HCEC 1CT (cell line): Measurements from ENCODE around the gene BHLHE40.

Source experiments
- DNase-seq: peaks from one replicate; pipeline ENCODE4 v3.0.0-alpha.2; 2017

The BHLHE40 gene

DNA sequence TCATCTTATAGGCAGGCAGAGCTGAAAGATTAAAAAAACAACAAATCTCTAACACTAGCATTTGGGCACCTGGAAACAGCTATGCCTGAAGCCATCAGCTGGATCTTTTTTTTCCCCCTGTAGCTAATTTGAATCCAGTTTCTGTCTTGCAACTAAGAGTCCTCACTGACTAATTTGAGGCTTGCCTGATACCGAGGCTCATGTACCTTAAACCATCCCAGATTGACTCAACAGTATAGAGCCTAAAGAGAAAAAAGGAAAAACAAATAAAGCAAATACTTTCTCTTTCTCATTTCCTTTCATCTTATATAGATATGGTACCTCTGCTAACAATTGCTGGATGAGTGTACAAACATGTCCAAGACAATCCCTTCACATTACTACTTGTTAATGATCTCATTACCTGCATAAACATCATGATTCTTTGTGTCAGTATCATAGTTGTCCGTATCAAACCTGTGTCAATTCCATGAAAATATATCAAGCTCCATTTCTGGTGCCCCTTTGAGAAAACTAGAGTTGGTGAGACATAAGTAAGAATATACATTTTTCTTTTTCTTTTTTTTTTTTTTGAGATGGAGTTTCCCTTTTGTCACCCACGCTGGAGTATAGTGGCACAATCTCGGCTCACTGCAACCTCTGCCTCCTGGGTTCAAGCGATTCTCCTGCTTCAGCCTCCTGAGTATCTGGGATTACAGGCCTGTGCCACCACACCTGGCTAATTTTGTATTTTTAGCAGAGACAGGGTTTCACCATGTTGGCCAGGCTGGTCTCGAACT lies 43.1 kb downstream of the BHLHE40 start:
- DNase-seq = peak; percentile 37

DNA sequence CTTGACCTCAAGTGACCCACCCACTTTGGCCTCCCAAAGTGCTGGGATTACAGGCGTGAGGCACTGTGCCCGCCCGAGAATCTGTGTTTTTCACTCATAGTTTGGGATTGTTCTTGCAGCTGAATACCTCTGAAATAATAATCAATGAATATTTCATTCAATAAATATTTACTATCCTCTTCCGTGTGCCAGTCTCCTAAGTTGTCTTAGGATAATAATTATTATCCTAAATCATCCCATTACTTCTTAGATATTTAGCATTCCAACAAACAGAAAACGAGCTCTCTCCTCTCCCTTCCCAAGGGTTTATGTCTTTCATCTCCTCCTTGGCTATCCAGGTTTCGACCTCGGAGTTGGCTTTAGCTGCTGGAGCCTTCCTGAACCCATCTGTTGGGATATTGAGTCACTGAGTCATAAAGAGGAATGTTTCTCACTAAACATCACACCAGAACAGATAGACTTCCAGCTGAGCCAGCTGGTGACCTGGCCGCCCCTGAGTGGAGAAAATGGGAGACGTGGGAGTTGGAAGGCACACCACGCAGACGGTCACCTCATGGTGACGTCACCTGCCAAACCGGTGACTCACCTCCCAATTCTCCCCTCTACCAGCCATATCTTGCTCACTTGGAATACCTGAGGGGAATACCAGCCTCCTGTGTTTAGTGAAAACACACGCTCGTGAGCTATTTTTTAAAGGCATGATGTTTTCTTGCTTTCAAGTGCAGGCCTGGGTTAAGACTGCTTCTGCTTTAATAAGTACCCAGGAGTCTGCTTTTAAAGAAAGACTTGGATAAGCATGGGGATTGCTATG lies 43.9 kb downstream of the BHLHE40 start:
- peak; percentile 99 for DNase-seq

DNA sequence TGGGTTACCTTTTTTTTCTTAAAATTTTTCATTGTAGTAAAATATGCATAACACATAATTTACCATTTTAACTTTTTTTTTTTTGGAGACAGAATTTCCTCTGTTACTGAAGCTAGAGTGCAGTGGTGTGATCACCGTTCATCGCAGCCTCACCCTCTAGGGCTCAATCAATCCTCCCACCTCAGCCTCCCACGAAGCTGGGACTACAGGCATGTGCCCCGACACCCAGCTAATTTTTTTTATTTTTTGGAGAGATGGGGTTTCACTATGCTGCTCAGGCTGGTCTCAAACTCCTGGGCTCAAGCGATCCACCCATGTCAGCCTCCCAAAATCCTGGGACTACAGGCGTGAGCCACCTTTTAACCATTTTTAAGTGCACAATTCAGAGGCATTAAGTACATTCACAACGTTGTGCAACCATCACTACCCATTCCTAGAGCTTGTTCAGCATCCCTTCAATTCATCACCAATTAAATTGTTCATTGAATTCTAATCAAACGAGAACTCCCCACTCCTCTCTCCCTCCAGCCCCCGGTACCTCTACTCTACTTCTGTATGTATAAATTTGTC lies 44.6 kb downstream of the BHLHE40 start:
- DNase-seq = no peak

DNA sequence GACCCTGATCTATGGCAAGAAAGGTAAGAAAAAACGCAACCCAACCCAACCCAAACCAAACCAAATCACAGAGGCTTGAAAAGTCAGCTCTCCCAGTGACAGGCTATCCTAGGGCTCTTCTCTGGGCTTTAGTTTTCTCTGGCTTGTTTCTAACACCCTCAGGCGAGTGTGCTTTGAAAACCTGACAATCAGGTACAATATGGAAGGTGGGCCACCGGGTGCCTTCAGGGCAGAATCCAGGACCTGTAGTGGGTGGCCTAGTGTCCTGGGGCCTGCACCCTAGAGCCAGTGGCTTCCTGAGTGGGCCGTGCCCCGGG lies 46.8 kb downstream of the BHLHE40 start:
- no peak for DNase-seq

DNA sequence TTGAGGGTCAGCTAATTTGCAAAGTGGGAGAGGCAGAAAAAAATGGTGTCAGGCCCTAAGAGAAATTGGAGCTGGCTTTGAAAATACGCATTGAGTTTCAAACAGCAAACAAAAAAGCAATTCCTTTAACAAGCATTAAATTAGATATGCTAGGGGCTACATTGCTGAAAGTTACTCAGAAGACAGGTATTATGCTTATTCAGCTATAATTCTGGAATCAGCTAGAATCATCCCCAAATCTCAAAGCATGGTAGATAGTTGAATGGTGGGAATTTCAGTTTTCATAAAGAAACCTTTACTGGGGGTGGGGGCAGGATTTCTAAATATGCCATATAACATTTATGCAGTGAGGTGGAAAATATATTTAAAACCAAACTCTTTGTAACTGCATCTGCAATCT lies 50.5 kb downstream of the BHLHE40 start:
- DNase-seq = no peak

DNA sequence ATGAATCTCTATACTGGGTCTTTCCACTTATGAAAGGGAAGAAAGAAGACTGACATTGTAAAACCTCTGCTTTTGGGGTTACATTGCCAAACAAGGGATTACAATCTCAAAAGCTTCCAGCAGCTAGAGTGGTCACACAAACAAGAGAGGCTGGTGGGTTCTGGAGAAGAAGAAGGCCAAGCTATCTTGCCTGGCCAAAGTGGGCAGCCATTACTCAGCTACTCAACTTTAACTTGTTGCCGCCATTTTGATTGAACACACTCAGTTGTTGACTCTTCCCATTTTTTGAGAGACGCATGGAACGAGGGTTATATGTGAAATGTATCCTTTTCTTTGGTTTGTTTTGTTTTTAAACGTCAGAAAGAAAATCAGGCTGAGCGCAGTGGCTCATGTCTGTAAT lies 50.9 kb downstream of the BHLHE40 start:
- DNase-seq = no peak

DNA sequence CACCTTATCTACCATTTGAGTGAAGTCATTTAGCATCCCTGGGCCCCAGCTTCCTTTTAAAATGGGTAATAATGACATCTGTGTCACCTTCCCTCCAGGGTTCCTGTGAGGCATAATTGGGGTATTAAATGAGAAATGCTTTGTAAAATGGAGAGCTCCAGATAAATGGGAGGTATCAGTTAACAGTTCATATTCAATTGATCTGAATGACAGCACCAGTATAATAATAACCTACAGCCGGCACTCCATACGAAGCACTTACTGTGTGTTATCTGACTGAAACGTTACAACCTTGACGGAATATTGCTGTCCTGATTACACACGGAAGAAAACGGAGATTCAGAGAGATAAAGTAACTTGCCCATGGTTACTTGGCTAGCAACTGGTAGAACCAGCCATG lies 53.6 kb downstream of the BHLHE40 start:
- no peak for DNase-seq
